Sigmoid colon (tissue), 7 donors: ENCODE data around the gene CRABP1. TPM values are rescaled to one million over a fixed set of nuclear protein-coding genes. Genes with fewer than 3 reads are reported as not detected.

Source experiments
- DNase-seq: peaks from one replicate; pipeline ENCODE4 v3.0.0-alpha.2; 2019
- H3K27ac ChIP-seq, 4 donors: fragments of 200-600 bp; sonication (generic); one replicate each; pipeline ENCODE4 v1.5.1; 2016 to 2019; ENCODE audit warnings: mild to moderate bottlenecking in 1 of 4
- H3K27me3 ChIP-seq, 3 donors: fragments of 200-600 bp; sonication (generic); one replicate each; pipeline ENCODE4 v1.5.1; 2019; ENCODE audit warnings: mild to moderate bottlenecking in 1 of 3
- H3K36me3 ChIP-seq, 4 donors: fragments of 200-600 bp; sonication (generic); one replicate each; pipeline ENCODE4 v1.5.1; 2016 to 2019
- H3K4me1 ChIP-seq, 4 donors: fragments of 200-600 bp; sonication (generic); one replicate each; pipeline ENCODE4 v1.5.1; 2017 to 2019
- H3K4me3 ChIP-seq, 4 donors: fragments of 200-600 bp; sonication (generic); one replicate each; pipeline ENCODE4 v1.5.1; 2017 to 2019; ENCODE audit warnings: mild to moderate bottlenecking in 2 of 4, moderate library complexity in 1 of 4
- H3K9me3 ChIP-seq, 4 donors: fragments of 200-600 bp in 3 of 4; sonication (generic) in 3 of 4; one replicate each; pipeline versions ENCODE4 v1.5.1 to v1.6.1; 2013 to 2019
- CTCF ChIP-seq, 4 experiments: fragments of 450-650 bp in 3 of 4; fragments of 200-600 bp in 1 of 4; IDR thresholded peaks; one replicate each; pipeline ENCODE4 v1.5.1; 2016 to 2019; ENCODE audit warnings: antibody characterized with exemption in 4 of 4, mild to moderate bottlenecking in 3 of 4, moderate library complexity in 2 of 4
- EP300 ChIP-seq, 4 donors: sonication (generic); formaldehyde crosslinking; IDR thresholded peaks; one replicate each; pipeline ENCODE4 v1.6.1; 2017; ENCODE audit warnings: antibody characterized with exemption in 4 of 4
- POLR2A ChIP-seq, 2 donors: fragments of 450-650 bp; IDR thresholded peaks; one replicate each; pipeline ENCODE4 v1.6.1; 2016; ENCODE audit warnings: antibody characterized with exemption in 2 of 2, mild to moderate bottlenecking in 2 of 2, moderate library complexity in 2 of 2
- POLR2AphosphoS5 ChIP-seq, 4 donors: sonication (generic); formaldehyde crosslinking; IDR thresholded peaks; one replicate each; pipeline ENCODE4 v1.6.1; 2017; ENCODE audit warnings: antibody characterized with exemption in 4 of 4
- WGBS, 2 donors: extraction: QIAGEN DNeasy Blood & Tissue Kit; methylation state at CpG; one replicate each; pipeline ENCODE4 v1.1.7; 2013; 5-methylcytosine and 5-hydroxymethylcytosine counted together
- intact Hi-C: fragments of 100-400 bp; cut with DNase I; formaldehyde crosslinking; loops from one replicate; pipeline ENCODE4 v1.15.1; 2023
- polyA plus RNA-seq, 3 donors: library from polyadenylated mRNA; stranded (reverse); fragments of 200-250 nt; gene quantifications; one replicate each; pipeline ENCODE4 v1.2.3, GENCODE V29; 2013
- total RNA-seq, 4 donors: library from RNA; depleted of rRNA; stranded (reverse); fragments of >200 nt; gene quantifications; one replicate each; pipeline ENCODE4 v1.1.0, GENCODE V29; 2016
- donor health status: healthy with polysubstance abuse.
- donor health status: Bipolar disorder and iron deficiency.
- donor health status: healthy.

Gene CRABP1
- total and polyA plus RNA-seq, 7 donors, result 2.1 to 8.2 (median 4.5) TPM; not detected in 2

DNA sequence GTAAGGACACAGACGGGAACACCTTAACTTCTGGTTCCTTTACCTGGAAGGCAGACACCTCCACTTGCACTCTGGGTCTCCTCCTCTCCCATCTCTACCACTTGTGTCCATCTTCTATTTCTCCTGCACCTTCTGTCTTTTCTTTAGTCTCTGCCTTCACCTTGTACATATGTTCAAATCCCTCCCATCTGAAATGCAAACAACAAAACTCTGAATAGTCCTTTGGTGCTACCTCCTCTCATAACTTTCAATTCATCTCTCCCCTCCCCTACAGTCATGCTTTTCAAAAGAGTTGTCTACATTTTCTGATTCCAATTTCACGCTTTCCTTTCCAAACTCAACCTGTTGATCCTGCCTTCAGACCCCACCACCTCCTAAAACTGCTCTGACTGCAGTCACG lies 5.3 kb upstream of the CRABP1 start:
- H3K9me3 ChIP-seq, result no peaks in the 10 kb centered on the region
- TF ChIP-seq POLR2AphosphoS5 (IDR thresholded peaks at IDR 0.05), result no peak
- no peak for TF ChIP-seq CTCF (IDR thresholded peaks at IDR 0.05)
- no peak for TF ChIP-seq EP300 (IDR thresholded peaks at IDR 0.05)
- no peak for TF ChIP-seq POLR2A (IDR thresholded peaks at IDR 0.05)
- H3K4me3 ChIP-seq, result no peak overlapping the region
- H3K36me3 ChIP-seq, result no peaks in the 10 kb centered on the region
- 92 to 97% methylated on average over 3 of the region's 3 CpGs for WGBS, 2 donors
- peaks cover 0 to 36% (median 13%) of the 10 kb centered on the region in 3 donors for H3K27me3 ChIP-seq
- DNase-seq, result no peak
- intact Hi-C loops, result no loop called here
- no peak overlapping the region for H3K27ac ChIP-seq
- peaks cover 0 to under 1% (median 0%) of the 10 kb centered on the region in 4 donors for H3K4me1 ChIP-seq

GRCh38 chr15:78335985-78336384 lies 4.2 kb upstream of the CRABP1 start:
- 91 to 93% methylated on average over 4 of the region's 4 CpGs for WGBS, 2 donors
- Histone ChIP-seq H3K27me3 (peaks cover 7 to 47% (median 24%) of the 10 kb centered on the region in 3 donors), H3K4me3 (no peak overlapping the region), H3K27ac (no peak overlapping the region), H3K9me3 (no peaks in the 10 kb centered on the region), H3K36me3 (no peaks in the 10 kb centered on the region), H3K4me1 (peaks cover 0 to 12% (median 10%) of the 10 kb centered on the region in 4 donors)
- intact Hi-C loops, result no loop called here
- TF ChIP-seq EP300 (IDR thresholded peaks at IDR 0.05) (no peak), POLR2A (IDR thresholded peaks at IDR 0.05) (no peak), POLR2AphosphoS5 (IDR thresholded peaks at IDR 0.05) (no peak), CTCF (IDR thresholded peaks at IDR 0.05) (no peak)
- no peak for DNase-seq

GRCh38 chr15:78338781-78339180 lies 1.4 kb upstream of the CRABP1 start:
- Histone ChIP-seq H3K27ac (no peak overlapping the region), H3K27me3 (peaks cover 7 to 56% (median 30%) of the 10 kb centered on the region in 3 donors)

DNA sequence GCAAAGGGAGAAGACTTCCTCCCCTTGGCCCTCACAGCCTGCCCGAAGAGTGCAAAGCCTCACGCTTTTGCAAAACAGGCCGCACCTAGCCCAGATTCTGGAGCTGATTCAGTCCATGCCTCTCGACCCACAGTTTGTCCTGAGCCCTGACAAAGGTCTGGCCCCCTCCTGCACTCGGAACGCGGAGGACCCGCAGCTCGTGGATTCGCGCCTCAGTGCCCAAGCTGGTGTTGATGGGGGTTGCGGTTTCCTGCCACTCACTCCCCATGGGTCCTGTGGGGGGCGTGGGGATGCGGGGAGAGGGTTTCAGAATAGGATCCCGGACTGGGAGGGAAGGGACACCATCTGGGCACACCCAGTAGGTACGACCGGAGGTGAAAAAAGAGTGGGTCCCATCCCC lies 594 bp upstream of the CRABP1 start:
- 30 to 46% methylated on average over 17 of the region's 17 CpGs for WGBS, 2 donors
- intact Hi-C loops, result no loop called here
- no peak overlapping the region for H3K4me3 ChIP-seq
- no peaks in the 10 kb centered on the region for H3K36me3 ChIP-seq
- H3K4me1 ChIP-seq, result peaks cover 0 to 16% (median 12%) of the 10 kb centered on the region in 4 donors
- peaks cover 7 to 56% (median 30%) of the 10 kb centered on the region in 3 donors for H3K27me3 ChIP-seq
- H3K9me3 ChIP-seq, result no peaks in the 10 kb centered on the region
- TF ChIP-seq POLR2AphosphoS5 (IDR thresholded peaks at IDR 0.05) (no peak), POLR2A (IDR thresholded peaks at IDR 0.05) (no peak), EP300 (IDR thresholded peaks at IDR 0.05) (no peak), CTCF (IDR thresholded peaks at IDR 0.05) (no peak)
- no peak for DNase-seq
- no peak overlapping the region for H3K27ac ChIP-seq

More at GRCh38 chr15:78338781-78339180, 1.4 kb upstream of the CRABP1 start:
- Histone ChIP-seq H3K4me3 (no peak overlapping the region), H3K36me3 (no peaks in the 10 kb centered on the region), H3K4me1 (peaks cover 0 to 16% (median 12%) of the 10 kb centered on the region in 4 donors), H3K9me3 (no peaks in the 10 kb centered on the region)
- DNase-seq, result no peak
- WGBS, 2 donors, result 73 to 82% methylated on average over 7 of the region's 7 CpGs
- TF ChIP-seq POLR2AphosphoS5 (IDR thresholded peaks at IDR 0.05), result no peak
- no peak for TF ChIP-seq POLR2A (IDR thresholded peaks at IDR 0.05)
- no peak for TF ChIP-seq CTCF (IDR thresholded peaks at IDR 0.05)
- TF ChIP-seq EP300 (IDR thresholded peaks at IDR 0.05), result no peak
- intact Hi-C loops, result no loop called here
